C4-2B (cell line): ENCODE results near the gene KRTAP5-5.
"Not testable (repeated sequence)": the region's sequence is repeated elsewhere in the genome, so short reads cannot be mapped to it uniquely, and the experiment has no call there.

Experiments
- H3K27ac ChIP-seq: fragments of 450-650 bp; 2 replicates; pipeline ENCODE4 v1.5.1; 2017
- ZFX ChIP-seq: fragments of 450-650 bp; IDR thresholded peaks from 2 replicates; pipeline ENCODE4 v1.6.1; 2017
- TF ChIP-seq, protein P1 (sequence below): fragments of 450-650 bp; conservative IDR thresholded peaks from 2 replicates; pipeline ENCODE4 v1.5.1; 2017; ENCODE audit warnings: mild to moderate bottlenecking

The KRTAP5-5 gene

DNA sequence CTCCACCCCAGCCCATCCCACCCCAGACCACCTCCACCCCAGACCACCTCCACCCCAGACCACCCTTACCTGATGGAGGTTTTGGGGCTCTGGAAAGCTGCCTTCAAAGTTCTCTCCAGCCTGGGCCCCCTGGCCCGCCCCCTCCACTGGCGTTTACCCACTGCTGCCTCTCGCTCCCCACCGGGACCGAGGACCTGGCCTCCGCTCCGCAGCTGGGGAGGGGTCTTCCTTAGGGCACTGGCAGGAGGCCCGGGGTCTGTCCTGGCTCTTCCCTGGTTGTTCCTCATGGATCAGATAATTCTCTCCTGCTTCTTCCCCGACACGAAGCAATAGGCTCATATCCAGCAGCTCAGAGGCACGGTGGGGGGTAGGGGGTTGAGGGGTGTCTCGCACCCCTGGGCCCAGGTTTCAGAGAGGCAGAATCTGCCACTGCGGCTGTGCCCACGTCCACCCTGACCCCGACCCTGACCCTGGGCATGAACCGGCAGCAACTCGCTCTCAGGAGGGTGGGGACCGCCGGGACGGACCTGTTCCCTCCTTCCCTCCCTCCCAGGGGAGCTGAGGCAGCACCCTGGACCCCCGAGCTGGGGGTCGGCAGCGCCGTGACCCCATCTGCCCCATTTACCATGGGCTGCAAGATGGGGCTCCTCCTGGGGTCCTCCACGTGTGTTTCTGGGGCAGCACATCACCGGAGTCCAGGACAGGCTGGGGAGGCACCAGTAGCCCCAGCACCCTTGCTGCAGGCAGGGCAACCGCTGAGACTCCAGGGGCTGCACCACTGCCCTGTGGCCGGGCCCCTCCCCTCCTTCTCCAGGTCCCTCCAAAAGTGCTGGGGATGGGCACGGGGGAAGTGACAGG is 12.9 kb downstream of the KRTAP5-5 start:
- no peak for TF ChIP-seq ZFX
- TF ChIP-seq, protein P1, sequence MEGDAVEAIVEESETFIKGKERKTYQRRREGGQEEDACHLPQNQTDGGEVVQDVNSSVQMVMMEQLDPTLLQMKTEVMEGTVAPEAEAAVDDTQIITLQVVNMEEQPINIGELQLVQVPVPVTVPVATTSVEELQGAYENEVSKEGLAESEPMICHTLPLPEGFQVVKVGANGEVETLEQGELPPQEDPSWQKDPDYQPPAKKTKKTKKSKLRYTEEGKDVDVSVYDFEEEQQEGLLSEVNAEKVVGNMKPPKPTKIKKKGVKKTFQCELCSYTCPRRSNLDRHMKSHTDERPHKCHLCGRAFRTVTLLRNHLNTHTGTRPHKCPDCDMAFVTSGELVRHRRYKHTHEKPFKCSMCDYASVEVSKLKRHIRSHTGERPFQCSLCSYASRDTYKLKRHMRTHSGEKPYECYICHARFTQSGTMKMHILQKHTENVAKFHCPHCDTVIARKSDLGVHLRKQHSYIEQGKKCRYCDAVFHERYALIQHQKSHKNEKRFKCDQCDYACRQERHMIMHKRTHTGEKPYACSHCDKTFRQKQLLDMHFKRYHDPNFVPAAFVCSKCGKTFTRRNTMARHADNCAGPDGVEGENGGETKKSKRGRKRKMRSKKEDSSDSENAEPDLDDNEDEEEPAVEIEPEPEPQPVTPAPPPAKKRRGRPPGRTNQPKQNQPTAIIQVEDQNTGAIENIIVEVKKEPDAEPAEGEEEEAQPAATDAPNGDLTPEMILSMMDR: no peak

DNA sequence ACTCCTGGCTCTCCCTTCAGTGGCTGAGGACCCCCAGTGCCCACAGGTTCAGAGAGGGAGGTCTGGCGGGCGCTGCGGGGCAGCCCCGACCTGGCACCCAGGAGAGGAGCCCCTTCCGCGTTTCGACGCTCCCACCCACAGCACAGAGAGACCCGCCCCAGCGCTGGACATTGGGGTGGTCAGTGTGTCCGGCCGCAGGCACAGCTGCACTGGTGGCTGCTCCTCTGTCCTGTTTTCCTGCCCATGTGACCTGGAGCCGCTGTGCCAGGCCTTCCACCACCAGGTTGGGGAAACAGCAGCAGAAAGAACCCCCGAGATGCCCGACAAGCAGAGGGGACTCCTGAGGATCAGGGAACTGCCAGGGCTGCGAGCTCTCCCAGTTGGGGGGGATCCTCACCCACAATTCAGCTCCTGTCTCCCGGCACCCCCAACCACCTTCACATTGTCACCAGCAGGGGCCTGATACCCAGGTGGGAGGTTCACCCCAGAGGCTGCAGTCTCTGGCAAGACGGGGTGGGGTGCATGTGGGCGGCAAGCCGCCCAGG is 13.6 kb downstream of the KRTAP5-5 start:
- H3K27ac ChIP-seq: no peak overlapping the region
- no peak for TF ChIP-seq ZFX
- TF ChIP-seq, protein P1: no peak; the same call in 1 of the 2 replicates

More for the DNA sequence above, 12.9 kb downstream of the KRTAP5-5 start:
- no peak overlapping the region for H3K27ac ChIP-seq

DNA sequence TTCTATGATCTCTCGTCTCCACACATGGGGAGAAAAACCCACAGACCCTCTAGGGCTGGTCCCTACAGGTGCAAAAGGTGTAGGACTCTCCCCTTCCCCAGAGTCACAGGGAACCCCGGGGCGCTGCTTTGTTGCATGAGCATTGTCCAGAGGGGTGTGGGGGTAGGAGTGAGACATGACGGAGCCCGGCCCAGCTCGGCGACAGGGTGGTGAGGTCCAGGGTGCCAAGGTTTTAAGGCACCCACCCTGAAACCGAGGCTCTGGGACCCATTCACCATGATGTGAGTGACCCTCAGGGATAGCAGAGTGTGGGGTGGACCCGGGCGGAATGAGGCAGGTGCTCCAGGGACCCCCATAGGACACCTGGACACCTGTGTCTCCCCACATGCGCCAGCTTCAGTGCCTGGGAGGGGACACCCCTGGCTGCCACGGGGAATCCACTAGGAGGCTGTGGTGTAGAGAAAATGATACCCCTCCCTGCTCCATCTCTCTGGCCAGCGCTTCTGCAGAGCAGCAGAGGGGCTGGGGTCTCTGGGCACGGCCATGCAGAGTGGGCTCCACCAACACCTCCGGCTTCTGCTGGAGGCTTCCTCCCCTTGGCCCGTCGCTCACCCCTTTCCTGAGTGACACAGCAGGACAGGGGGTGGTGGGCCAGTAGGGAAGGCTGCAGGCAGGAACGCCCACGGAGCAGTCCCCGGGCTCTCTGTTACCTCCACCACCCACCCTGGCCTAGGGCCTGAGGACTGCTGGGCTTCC is 15.2 kb downstream of the KRTAP5-5 start:
- no peak overlapping the region for H3K27ac ChIP-seq
- TF ChIP-seq, protein P1: no peak
- TF ChIP-seq ZFX: no peak

GRCh38 chr11:1645357-1645821 is 15.8 kb downstream of the KRTAP5-5 start:
- H3K27ac ChIP-seq: no peak overlapping the region

GRCh38 chr11:1646540-1646939 is 17.0 kb downstream of the KRTAP5-5 start:
- not testable (repeated sequence) for H3K27ac ChIP-seq

More at GRCh38 chr11:1645357-1645821, 15.8 kb downstream of the KRTAP5-5 start:
- no peak for TF ChIP-seq ZFX
- TF ChIP-seq, protein P1: no peak

DNA sequence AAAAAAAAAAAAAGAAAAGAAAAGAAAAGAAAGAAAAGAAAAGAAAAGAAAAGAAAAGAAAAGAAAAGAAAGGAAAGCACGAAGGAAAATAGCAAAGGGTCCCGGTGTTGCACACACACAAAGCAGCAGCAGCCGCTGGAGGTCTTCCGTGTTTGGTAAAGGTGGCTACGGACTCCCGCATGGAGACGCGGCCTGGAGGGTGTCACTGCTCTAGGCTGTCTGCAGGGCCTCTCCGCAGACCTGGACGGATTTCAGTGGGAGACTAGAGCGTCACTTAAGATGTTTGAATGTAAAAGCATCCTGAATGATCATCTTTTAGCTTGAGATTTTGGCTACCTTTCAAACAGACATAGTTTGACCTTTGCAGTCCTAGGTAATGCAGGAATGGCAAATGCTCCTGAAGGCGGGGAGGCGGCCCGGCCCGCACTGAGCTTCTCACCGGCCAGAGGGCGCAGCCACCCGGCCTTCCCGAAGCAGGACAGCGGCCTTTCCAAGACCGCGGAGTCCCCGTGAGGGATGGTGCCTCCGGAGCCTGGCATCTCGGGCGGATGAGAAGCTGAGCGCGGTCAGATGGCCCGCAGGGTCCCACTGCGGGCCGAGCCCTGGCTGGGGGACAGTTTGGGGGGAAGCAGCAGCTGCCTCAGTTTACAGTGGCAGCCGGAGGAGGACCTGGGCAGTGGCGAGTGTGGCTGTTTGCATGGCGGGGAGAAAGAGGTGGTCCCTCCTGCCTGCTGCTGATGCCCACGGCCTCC is 18.5 kb downstream of the KRTAP5-5 start:
- no peak for TF ChIP-seq ZFX
- TF ChIP-seq, protein P1: no peak
- no peak overlapping the region for H3K27ac ChIP-seq
